Activated CD8-positive, alpha-beta T cell treated with anti-CD3 and anti-CD28 coated beads, Interleukin-2, amount 10 ng/mL, durations not matched to agents 7 days and 5 days (primary cell): Measurements from ENCODE around the gene CTIF. TPM values are rescaled to one million over a fixed set of nuclear protein-coding genes. Genes with fewer than 3 reads are reported as not detected.
"Not testable (repeated sequence)": the region's sequence is repeated elsewhere in the genome, so short reads cannot be mapped to it uniquely, and the experiment has no call there.

Experiments
- ATAC-seq: fragments of 150-1000 bp; cut with Tn5 transposase; one replicate; pipeline ENCODE4 v1.10.0; 2021; ENCODE audit warnings: moderate library complexity
- CTCF ChIA-PET: fragments of 350-600 bp; sonication (Branson Sonifier 250); formaldehyde crosslinking; loops from one replicate; lab custom pipeline; 2021; ENCODE audit warnings: antibody characterized with exemption; lab: Charles Lee
- POLR2A ChIA-PET: fragments of 350-600 bp; sonication (Branson Sonifier 250); formaldehyde crosslinking; loops from one replicate; lab custom pipeline; 2021; ENCODE audit warnings: antibody characterized with exemption; lab: Charles Lee
- DNase-seq: peaks from one replicate; pipeline ENCODE4 v3.0.0-alpha.2; 2020
- H3K27ac Mint-ChIP-seq: one replicate; pipeline ENCODE4 v1.8.0; 2021; ENCODE audit warnings: mild to moderate bottlenecking, mixed read lengths
- H3K27me3 Mint-ChIP-seq: one replicate; pipeline ENCODE4 v1.8.0; 2021; ENCODE audit warnings: low read depth, mixed read lengths
- H3K36me3 Mint-ChIP-seq: one replicate; pipeline ENCODE4 v1.8.0; 2021; ENCODE audit warnings: low read depth, mixed read lengths
- H3K4me1 Mint-ChIP-seq: one replicate; pipeline ENCODE4 v1.8.0; 2021; ENCODE audit warnings: low read depth, mixed read lengths
- H3K4me3 Mint-ChIP-seq: one replicate; pipeline ENCODE4 v1.8.0; 2021; ENCODE audit warnings: mild to moderate bottlenecking, mixed read lengths
- H3K9me3 Mint-ChIP-seq: one replicate; pipeline ENCODE4 v1.8.0; 2022; ENCODE audit warnings: mixed read lengths; ENCODE audit not compliant: insufficient read depth
- total RNA-seq, 2 experiments: library from RNA; stranded (reverse); gene quantifications; one replicate each; pipeline ENCODE4 v1.2.3, GENCODE V29; 2021

The CTIF gene
- total RNA-seq, 2 experiments from 2014 or later = 1.3 to 2.1 TPM

DNA sequence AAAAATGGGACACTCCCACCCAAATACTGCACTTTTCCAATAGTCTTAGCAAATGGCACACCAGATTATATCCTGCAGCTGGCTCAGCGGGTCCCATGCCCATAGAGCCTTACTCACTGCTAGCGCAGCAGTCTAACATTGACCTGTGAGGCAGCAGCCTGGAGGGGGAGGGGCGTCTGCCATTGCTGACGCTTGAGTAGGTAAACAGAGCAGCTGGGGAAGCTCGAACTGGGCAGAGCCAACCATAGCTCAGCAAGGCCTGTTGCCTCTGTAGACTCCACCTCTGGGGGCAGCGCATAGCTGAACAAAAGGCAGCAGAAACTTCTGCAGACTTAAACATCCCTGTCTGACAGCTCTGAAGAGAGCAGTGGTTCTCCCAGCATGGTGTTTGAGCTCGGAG is 110.4 kb downstream of the CTIF start:
- ATAC-seq (no peak), DNase-seq (no peak)
- ChIA-PET POLR2A (no interaction called here), CTCF (no interaction called here)
- no peaks in the 10 kb centered on the region for H3K36me3 Mint-ChIP-seq
- no peak overlapping the region for H3K27ac Mint-ChIP-seq
- H3K27me3 Mint-ChIP-seq = peaks cover 18% of the 10 kb centered on the region
- H3K4me3 Mint-ChIP-seq = no peak overlapping the region
- H3K4me1 Mint-ChIP-seq = no peaks in the 10 kb centered on the region
- H3K9me3 Mint-ChIP-seq = no peaks in the 10 kb centered on the region

DNA sequence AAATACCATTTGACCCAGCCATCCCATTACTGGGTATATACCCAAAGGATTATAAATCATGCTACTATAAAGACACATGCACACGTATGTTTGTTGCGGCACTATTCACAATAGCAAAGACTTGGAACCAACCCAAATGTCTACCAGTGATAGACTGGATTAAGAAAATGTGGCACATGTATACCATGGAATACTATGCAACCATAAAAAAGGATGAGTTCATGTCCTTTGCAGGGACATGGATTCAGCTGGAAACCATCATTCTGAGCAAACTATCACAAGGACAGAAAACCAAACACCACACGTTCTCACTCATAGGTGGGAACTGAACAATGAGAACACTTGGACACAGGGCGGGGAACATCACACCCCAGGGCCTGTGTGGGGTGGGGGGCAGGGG is 115.8 kb downstream of the CTIF start:
- CTCF ChIA-PET, H3K4me1 Mint-ChIP-seq, H3K27ac Mint-ChIP-seq, POLR2A ChIA-PET, H3K4me3 Mint-ChIP-seq, ATAC-seq, H3K9me3 Mint-ChIP-seq, DNase-seq, H3K36me3 Mint-ChIP-seq: not testable (repeated sequence)
- peaks cover 13% of the 10 kb centered on the region for H3K27me3 Mint-ChIP-seq

DNA sequence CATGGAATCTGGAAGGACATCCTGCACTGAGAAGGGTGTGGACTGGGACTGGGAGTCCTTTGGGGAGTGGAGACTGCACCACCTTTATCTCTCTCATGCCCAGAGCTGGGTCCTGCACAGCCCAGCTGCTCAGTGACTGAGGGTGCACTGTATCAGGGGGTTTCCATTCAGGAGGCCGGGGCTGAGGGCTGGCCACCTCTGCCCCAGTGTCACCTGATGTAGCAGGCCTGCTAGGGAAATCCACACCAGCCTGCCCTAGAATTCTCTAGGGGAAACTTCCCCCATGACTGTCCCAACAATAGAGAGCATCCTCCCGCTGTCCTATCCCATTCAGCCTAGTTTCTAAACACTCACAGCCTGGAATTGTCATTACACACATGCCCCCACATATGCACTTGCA is 116.7 kb downstream of the CTIF start:
- Mint-ChIP-seq H3K27me3 (peaks cover 9% of the 10 kb centered on the region), H3K4me3 (no peak overlapping the region), H3K27ac (no peak overlapping the region), H3K36me3 (no peaks in the 10 kb centered on the region), H3K9me3 (no peaks in the 10 kb centered on the region), H3K4me1 (no peaks in the 10 kb centered on the region)
- DNase-seq = no peak
- no peak for ATAC-seq
- CTCF ChIA-PET = no interaction called here
- POLR2A ChIA-PET = no interaction called here

DNA sequence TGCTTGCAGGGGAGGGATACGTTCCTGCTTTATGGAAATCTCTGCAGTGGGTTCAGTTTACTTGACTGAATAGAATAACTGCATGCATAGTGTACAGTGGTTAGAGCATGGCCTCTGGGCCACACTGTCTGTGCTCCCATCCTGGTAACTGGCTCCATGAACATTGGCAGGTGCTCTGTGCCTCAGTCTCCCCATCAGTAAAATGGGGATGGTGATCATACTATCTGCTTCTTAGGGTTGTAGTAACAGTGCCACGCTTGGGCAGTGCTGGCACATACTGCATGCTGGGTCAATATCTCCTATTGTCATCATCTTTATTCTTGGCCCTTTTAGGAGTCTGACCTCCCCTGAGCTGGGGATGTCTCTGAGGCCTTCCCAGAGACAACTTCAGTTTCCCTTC is 117.3 kb downstream of the CTIF start:
- Mint-ChIP-seq H3K36me3 (no peaks in the 10 kb centered on the region), H3K4me1 (no peaks in the 10 kb centered on the region), H3K9me3 (no peaks in the 10 kb centered on the region), H3K27ac (no peak overlapping the region), H3K27me3 (peaks cover 9% of the 10 kb centered on the region), H3K4me3 (no peak overlapping the region)
- POLR2A ChIA-PET = no interaction called here
- DNase-seq (no peak), ATAC-seq (no peak)
- CTCF ChIA-PET = interaction anchor here (1.0 kb wide), 1 partner anchor 180 kb away, joined by 3 read pairs; no protein-coding TSS in a partner anchor

DNA sequence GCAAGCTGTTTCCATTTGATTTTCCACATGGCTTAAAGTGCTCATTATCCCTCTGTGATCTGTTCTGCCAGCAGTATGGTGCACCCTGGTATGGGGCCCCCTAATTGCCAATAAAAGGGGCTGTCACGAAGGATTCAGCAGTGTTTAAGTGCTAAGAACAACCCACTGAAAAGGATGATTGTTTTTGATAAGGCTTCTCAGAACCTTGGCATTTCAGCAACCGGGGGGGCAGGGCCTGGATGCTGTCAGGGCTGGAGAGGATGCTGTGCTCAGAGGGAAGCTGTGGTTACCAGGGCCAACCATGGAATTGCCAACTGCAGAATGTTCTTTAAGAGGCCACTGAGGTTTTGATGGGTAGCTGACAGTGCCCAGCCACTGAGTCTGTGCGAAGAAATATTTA is 117.8 kb downstream of the CTIF start:
- no peak overlapping the region for H3K4me3 Mint-ChIP-seq
- H3K27me3 Mint-ChIP-seq = peaks cover 5% of the 10 kb centered on the region
- POLR2A ChIA-PET = no interaction called here
- no peaks in the 10 kb centered on the region for H3K4me1 Mint-ChIP-seq
- DNase-seq (no peak), ATAC-seq (no peak)
- no peak overlapping the region for H3K27ac Mint-ChIP-seq
- no peaks in the 10 kb centered on the region for H3K9me3 Mint-ChIP-seq
- CTCF ChIA-PET = interaction anchor here (1.0 kb wide), 1 partner anchor 181 kb away, joined by 3 read pairs; no protein-coding TSS in a partner anchor
- no peaks in the 10 kb centered on the region for H3K36me3 Mint-ChIP-seq

DNA sequence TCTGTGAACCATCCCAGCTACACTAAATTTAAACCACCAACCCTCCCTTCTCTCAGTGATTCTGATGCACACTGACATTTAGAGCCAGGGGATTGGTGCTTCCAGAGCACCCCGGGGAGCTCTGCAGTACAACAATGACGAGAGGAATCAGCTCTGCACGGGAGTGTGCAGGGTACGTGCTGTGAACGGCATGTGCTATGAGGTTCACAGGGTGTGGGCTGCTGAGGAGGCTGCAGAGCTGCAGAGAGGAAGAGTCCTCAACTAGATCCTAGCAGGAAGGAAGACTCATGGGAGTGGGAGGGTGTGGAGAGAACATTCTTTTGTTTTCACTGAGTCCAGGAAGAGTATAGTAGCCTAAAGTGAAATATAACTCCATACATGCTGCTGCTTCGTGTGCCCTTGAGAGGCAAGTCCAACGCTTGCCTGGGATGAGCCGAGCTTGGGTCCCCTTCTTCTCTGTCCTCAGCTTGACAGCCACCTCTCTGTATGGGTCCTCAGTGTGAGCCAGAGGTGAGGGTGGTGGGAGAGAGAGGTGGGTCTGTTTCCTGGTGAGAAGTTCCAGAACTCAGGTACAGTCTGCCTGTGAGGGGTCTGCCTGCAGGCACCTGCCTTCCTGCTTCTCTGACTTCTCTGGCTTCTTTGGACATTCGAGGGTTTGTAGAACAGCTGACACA is 118.8 kb downstream of the CTIF start:
- Mint-ChIP-seq H3K27ac (no peak overlapping the region), H3K9me3 (no peaks in the 10 kb centered on the region), H3K4me3 (no peak overlapping the region), H3K27me3 (peaks cover under 1% of the 10 kb centered on the region), H3K36me3 (no peaks in the 10 kb centered on the region), H3K4me1 (no peaks in the 10 kb centered on the region)
- no peak for ATAC-seq
- ChIA-PET CTCF (no interaction called here), POLR2A (no interaction called here)
- no peak for DNase-seq

DNA sequence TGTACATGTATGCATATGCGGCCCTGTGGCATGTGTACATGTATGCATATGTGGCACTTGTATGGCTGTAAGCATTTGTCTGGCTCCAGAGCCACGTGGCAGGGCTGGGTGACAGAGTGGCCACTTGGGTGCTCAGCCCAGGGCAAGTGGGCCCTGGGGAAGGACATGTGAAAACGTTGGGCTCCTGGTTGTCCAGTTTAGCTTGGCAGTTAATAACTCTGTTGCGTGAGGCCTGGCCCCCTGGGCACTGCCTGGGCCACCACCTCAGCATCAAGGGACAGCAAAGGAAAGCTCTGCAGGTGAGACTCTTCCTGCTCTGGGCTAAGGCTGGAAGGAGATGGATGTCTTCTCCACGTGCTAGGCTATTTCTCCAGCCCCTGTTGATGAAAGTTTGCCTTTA is 119.9 kb downstream of the CTIF start:
- DNase-seq (no peak), ATAC-seq (no peak)
- ChIA-PET CTCF (no interaction called here), POLR2A (no interaction called here)
- no peaks in the 10 kb centered on the region for H3K9me3 Mint-ChIP-seq
- H3K4me1 Mint-ChIP-seq = no peaks in the 10 kb centered on the region
- no peaks in the 10 kb centered on the region for H3K36me3 Mint-ChIP-seq
- H3K27ac Mint-ChIP-seq = no peak overlapping the region
- no peak overlapping the region for H3K4me3 Mint-ChIP-seq
- H3K27me3 Mint-ChIP-seq = no peaks in the 10 kb centered on the region

DNA sequence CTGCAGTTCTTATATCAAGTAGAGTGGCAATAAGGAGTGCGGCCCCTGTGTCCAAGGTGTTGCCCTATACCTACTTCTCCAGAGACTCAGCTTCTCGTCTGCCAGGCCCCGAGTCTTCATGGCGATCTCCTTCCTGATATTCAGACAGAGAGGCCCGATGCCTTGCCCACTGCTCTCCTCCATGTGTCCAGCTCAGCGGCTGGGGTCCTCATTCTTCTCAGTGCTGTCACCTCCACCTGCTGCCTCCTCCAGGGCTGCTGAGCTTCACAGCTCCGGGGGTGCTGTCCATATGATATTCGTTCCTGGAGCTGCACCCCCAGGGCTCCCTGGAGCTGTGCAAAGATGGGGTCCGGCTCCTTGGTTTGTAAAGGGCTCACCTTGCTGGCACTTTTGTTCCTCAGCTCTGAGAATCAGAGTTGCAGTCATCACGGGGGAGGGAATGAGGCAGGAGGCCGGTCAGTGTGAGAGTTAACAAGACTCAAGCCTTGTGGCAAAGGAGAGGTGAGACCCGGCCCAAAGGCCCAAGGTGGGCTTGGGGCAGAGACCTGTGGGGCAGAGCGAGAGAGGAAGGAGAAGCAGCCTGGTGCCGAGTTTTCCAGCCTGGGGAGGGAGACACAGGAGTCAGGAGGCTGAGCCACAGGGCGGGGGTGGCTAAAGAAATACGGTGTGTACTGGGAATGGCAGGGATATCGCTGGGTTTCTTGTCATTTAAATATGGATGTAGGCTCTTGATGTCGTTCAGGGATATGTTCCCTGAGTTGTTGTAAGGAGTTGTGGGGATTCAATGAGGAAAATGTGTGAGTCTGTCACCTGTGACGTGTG is 120.6 kb downstream of the CTIF start:
- H3K4me3 Mint-ChIP-seq = no peak overlapping the region
- no peaks in the 10 kb centered on the region for H3K4me1 Mint-ChIP-seq
- ChIA-PET POLR2A (no interaction called here), CTCF (no interaction called here)
- H3K9me3 Mint-ChIP-seq = no peaks in the 10 kb centered on the region
- H3K27ac Mint-ChIP-seq = no peak overlapping the region
- ATAC-seq (no peak), DNase-seq (no peak)
- no peaks in the 10 kb centered on the region for H3K27me3 Mint-ChIP-seq
- no peaks in the 10 kb centered on the region for H3K36me3 Mint-ChIP-seq

DNA sequence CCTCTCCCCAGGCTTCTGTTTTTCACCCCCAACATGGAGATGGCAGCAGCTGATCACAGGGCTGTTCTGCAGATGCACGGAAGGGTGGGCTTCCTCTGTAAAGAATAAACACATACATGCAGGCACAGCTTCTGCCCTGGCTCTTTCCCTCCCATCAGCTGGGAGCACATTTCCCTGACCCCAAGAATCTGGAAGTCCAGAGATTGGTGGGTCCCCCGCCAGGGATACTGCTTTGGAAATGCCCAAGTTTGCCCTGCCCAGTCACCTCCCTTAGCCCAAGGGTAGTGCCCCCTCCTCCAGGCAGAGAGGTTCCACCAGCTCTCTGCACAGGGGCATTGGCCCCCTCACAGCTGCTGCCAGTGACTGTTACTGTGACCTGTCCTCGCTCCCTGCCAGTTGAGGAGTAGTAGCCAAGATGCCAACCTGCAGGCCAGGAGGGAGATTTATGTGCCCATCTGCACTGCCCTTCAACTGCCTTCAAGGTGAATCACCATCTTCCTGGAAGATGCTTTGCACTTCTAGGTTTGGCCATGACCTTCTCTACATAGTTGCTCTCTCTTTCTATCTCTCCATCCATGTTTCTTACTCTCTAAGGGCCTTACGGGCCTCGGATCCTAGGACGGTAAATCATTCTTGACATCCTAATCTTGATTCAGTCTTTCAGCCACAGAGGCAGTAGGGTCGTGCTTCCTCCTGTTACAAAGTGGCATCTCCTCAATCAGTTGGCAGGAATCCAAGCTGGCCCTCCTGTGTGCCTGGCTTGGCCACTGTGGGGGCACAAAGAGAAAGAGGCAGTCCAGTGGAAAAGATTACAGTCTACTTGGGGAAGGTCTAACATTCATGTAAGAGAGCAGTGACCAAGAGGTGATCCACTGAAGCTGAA is 121.8 kb downstream of the CTIF start:
- Mint-ChIP-seq H3K36me3 (no peaks in the 10 kb centered on the region), H3K27me3 (no peaks in the 10 kb centered on the region), H3K9me3 (no peaks in the 10 kb centered on the region), H3K27ac (no peak overlapping the region), H3K4me1 (no peaks in the 10 kb centered on the region), H3K4me3 (no peak overlapping the region)
- POLR2A ChIA-PET = no interaction called here
- no peak for ATAC-seq
- CTCF ChIA-PET = no interaction called here
- DNase-seq = no peak

DNA sequence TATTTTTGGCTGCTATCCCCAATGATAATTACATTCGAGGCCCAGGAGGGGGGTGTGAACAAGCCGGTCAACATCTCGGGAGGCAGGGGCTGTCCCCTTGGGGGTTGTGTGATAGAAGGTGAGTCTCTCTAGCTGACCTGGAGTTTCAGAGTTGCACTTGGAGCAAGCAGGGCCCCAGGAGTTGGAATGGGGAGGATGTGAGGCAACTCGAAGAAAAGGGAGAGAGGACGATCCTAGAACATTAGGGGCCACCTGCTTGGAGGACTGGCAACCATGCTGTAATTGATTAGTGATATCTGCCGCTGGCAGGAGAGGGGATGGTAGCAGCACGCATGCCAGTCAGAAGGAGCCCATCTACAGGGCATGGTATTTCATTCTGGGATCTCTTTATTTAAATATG is 122.6 kb downstream of the CTIF start:
- Mint-ChIP-seq H3K27ac (no peak overlapping the region), H3K9me3 (no peaks in the 10 kb centered on the region), H3K36me3 (no peaks in the 10 kb centered on the region), H3K4me1 (no peaks in the 10 kb centered on the region), H3K4me3 (no peak overlapping the region), H3K27me3 (peaks cover 2% of the 10 kb centered on the region)
- ATAC-seq (no peak), DNase-seq (no peak)
- POLR2A ChIA-PET = no interaction called here
- CTCF ChIA-PET = no interaction called here

DNA sequence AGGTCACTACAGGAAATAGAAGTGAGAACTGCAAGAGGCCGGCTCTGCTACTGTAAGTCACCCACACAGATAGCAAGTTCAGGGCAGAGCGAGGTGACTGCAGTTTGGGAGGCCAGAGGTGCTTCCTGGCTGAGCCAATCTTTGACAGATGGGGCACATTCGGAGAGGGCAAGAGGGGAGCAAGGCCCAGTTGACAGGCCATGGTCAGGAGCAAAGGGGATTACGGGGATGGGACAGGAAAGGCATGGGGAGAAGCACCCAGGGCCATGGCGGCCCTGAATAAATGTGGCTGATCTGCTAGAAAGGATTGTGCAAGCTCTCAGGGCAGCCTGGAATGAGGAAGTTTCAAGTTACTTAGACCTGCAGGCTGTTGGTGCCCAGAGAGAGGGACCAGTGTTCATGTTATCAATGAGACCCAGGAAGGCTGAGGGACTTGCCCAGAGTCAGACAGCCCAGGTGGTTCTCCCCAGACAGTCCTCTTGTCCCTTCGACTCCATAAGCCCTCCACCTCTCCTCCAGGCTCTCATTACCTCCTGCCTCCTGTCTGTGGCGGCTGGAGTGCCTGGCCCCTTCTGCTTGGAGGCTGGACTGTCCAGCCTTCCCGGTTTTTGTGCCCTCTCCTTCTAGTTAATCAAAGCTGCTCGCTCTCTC is 123.3 kb downstream of the CTIF start:
- H3K4me1 Mint-ChIP-seq = no peaks in the 10 kb centered on the region
- no peak for DNase-seq
- no peaks in the 10 kb centered on the region for H3K36me3 Mint-ChIP-seq
- ATAC-seq = no peak
- no peak overlapping the region for H3K27ac Mint-ChIP-seq
- H3K9me3 Mint-ChIP-seq = no peaks in the 10 kb centered on the region
- H3K4me3 Mint-ChIP-seq = no peak overlapping the region
- POLR2A ChIA-PET = no interaction called here
- peaks cover 2% of the 10 kb centered on the region for H3K27me3 Mint-ChIP-seq
- CTCF ChIA-PET = interaction anchor here (2.4 kb wide), 1 partner anchor 12 kb away, joined by 14 read pairs; no protein-coding TSS in a partner anchor
